ENCODE measurements around the gene USP17L15.
"Not testable (repeated sequence)": the region's sequence is repeated elsewhere in the genome, so short reads cannot be mapped to it uniquely, and the experiment has no call there.

Gene USP17L15

GRCh38 chr4:9253078-9253477, 18.9 kb downstream of the USP17L15 start, which contains the start of gene USP17L19:
Gene USP17L19, plus strand, starts transcription at chr4:9253378. Its CDS starts 0 bp downstream, at chr4:9253378.
- not testable (repeated sequence) for H3K4me3 ChIP-seq (ENCODE audit: low read length in 2 of 2); H3K27ac ChIP-seq (ENCODE audit: low read length); H3K27me3 ChIP-seq (ENCODE audit: control insufficient read depth in 1 of 2, insufficient read depth in 2 of 2, low read length in 2 of 2); H3K4me1 ChIP-seq (ENCODE audit: control insufficient read depth, insufficient read depth, low read length); H3K36me3 ChIP-seq (ENCODE audit: control insufficient read depth in 2 of 2, insufficient read depth in 2 of 2, low read length in 2 of 2); H3K9ac ChIP-seq (ENCODE audit: low read length in 2 of 2); H3K9me3 ChIP-seq (ENCODE audit: control insufficient read depth in 2 of 2, low read length in 2 of 2)

GRCh38 chr4:9257824-9258223, 23.6 kb downstream of the USP17L15 start, which contains the start of gene USP17L20:
Gene USP17L20, plus strand, starts transcription at chr4:9258124. Its CDS starts 0 bp downstream, at chr4:9258124.
- H3K36me3 ChIP-seq (ENCODE audit: control insufficient read depth in 2 of 2, insufficient read depth in 2 of 2, low read length in 2 of 2); H3K9ac ChIP-seq (ENCODE audit: low read length in 2 of 2); H3K4me1 ChIP-seq (ENCODE audit: control insufficient read depth, insufficient read depth, low read length); H3K9me3 ChIP-seq (ENCODE audit: control insufficient read depth in 2 of 2, low read length in 2 of 2); H3K4me3 ChIP-seq (ENCODE audit: low read length in 2 of 2); H3K27ac ChIP-seq (ENCODE audit: low read length); H3K27me3 ChIP-seq (ENCODE audit: control insufficient read depth in 1 of 2, insufficient read depth in 2 of 2, low read length in 2 of 2): not testable (repeated sequence)

GRCh38 chr4:9262572-9262971, 28.4 kb downstream of the USP17L15 start, which contains the start of gene USP17L21:
Gene USP17L21, plus strand, starts transcription at chr4:9262872. Its CDS starts 0 bp downstream, at chr4:9262872.
- not testable (repeated sequence) for H3K36me3 ChIP-seq (ENCODE audit: control insufficient read depth in 2 of 2, insufficient read depth in 2 of 2, low read length in 2 of 2); H3K4me3 ChIP-seq (ENCODE audit: low read length in 2 of 2); H3K4me1 ChIP-seq (ENCODE audit: control insufficient read depth, insufficient read depth, low read length); H3K9me3 ChIP-seq (ENCODE audit: control insufficient read depth in 2 of 2, low read length in 2 of 2); H3K27me3 ChIP-seq (ENCODE audit: control insufficient read depth in 1 of 2, insufficient read depth in 2 of 2, low read length in 2 of 2); H3K9ac ChIP-seq (ENCODE audit: low read length in 2 of 2); H3K27ac ChIP-seq (ENCODE audit: low read length)

- H3K27me3 ChIP-seq (ENCODE audit: control insufficient read depth in 1 of 2, insufficient read depth in 2 of 2, low read length in 2 of 2); H3K9me3 ChIP-seq (ENCODE audit: control insufficient read depth in 2 of 2, low read length in 2 of 2); H3K27ac ChIP-seq (ENCODE audit: low read length); H3K4me1 ChIP-seq (ENCODE audit: control insufficient read depth, insufficient read depth, low read length); H3K36me3 ChIP-seq (ENCODE audit: control insufficient read depth in 2 of 2, insufficient read depth in 2 of 2, low read length in 2 of 2); H3K9ac ChIP-seq (ENCODE audit: low read length in 2 of 2); H3K4me3 ChIP-seq (ENCODE audit: low read length in 2 of 2): not testable (repeated sequence)
Observed at GRCh38 chr4:9267319-9267718, 33.1 kb downstream of the USP17L15 start, which contains the start of gene USP17L22. Gene USP17L22, plus strand, starts transcription at chr4:9267619. Its CDS starts 0 bp downstream, at chr4:9267619.

- not testable (repeated sequence) for H3K27me3 ChIP-seq (ENCODE audit: control insufficient read depth in 1 of 2, insufficient read depth in 2 of 2, low read length in 2 of 2); H3K36me3 ChIP-seq (ENCODE audit: control insufficient read depth in 2 of 2, insufficient read depth in 2 of 2, low read length in 2 of 2); H3K9me3 ChIP-seq (ENCODE audit: control insufficient read depth in 2 of 2, low read length in 2 of 2); H3K27ac ChIP-seq (ENCODE audit: low read length); H3K4me1 ChIP-seq (ENCODE audit: control insufficient read depth, insufficient read depth, low read length); H3K9ac ChIP-seq (ENCODE audit: low read length in 2 of 2); H3K4me3 ChIP-seq (ENCODE audit: low read length in 2 of 2)
Observed at GRCh38 chr4:9271719-9272118, 37.5 kb downstream of the USP17L15 start.

Measured in stomach smooth muscle (tissue), 2 donors.